Activated naive CD8-positive, alpha-beta T cell (primary cell): ENCODE measurements around the gene LTO1.

ENCODE experiments used
- H3K27ac Mint-ChIP-seq: one replicate; pipeline ENCODE4 v1.8.0; 2021; ENCODE audit warnings: mixed read lengths
- H3K27me3 Mint-ChIP-seq: one replicate; pipeline ENCODE4 v1.8.0; 2021; ENCODE audit warnings: mixed read lengths
- H3K36me3 Mint-ChIP-seq: one replicate; pipeline ENCODE4 v1.8.0; 2021; ENCODE audit warnings: mixed read lengths
- H3K4me1 Mint-ChIP-seq: one replicate; pipeline ENCODE4 v1.8.0; 2021; ENCODE audit warnings: low read depth, mixed read lengths
- H3K4me3 Mint-ChIP-seq: one replicate; pipeline ENCODE4 v1.8.0; 2021; ENCODE audit warnings: mild to moderate bottlenecking, mixed read lengths
- H3K9me3 Mint-ChIP-seq: one replicate; pipeline ENCODE4 v1.8.0; 2021; ENCODE audit warnings: low read depth, mixed read lengths

Gene LTO1

GRCh38 chr11:69642549-69642912 lies 32.6 kb downstream of the LTO1 start:
- Mint-ChIP-seq H3K27me3 (peaks cover 5% of the 10 kb centered on the region), H3K9me3 (no peaks in the 10 kb centered on the region), H3K36me3 (no peaks in the 10 kb centered on the region), H3K27ac (no peak overlapping the region), H3K4me3 (no peak overlapping the region), H3K4me1 (peaks cover 22% of the 10 kb centered on the region)

DNA sequence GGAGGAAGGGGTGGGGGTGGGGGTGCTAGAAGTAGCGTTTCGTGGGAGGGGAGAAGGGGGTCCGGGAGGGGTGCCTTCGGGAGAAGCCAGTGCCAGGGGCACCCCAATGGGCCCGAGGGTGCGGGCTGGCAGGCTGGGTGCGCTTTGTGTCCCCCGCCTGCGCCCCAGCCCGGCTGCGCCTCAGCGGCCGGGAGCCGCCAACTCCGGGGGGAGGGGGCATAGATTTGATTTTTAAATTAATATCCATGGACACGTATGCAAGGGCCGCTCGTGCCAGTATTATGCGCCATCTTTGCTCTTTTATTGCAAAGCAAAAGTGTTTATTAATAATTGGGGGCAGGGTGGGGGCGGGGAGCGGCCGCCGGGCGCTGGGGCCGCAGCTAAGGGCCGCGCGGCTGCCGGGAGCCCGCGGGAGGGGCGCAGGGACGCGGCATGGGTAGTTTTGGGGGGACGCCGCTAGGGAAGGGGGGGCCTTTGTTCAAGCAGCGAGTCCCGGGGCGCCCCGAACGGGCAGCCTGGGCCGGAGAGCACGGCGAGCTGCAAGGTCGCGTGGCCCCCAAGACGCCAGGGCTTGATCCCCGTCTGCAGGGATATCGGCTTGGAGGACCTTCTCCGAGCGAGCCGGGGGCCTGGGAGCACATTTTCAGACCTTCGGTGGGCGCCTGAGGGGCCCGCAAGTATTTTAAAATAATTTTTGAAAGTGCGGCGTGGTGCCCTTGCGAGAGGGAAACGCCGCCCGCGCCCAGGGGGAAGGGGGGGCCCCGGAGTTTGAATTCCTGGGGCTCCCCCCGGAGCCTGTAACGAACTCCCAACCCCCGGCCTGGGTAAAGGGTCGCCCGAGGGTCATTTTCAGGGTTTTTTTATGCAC lies 33.2 kb downstream of the LTO1 start:
- H3K4me3 Mint-ChIP-seq: peak overlapping the region; percentile 90
- peaks cover 5% of the 10 kb centered on the region for H3K27me3 Mint-ChIP-seq
- H3K36me3 Mint-ChIP-seq: no peaks in the 10 kb centered on the region
- H3K27ac Mint-ChIP-seq: no peak overlapping the region
- no peaks in the 10 kb centered on the region for H3K9me3 Mint-ChIP-seq
- H3K4me1 Mint-ChIP-seq: peaks cover 24% of the 10 kb centered on the region

DNA sequence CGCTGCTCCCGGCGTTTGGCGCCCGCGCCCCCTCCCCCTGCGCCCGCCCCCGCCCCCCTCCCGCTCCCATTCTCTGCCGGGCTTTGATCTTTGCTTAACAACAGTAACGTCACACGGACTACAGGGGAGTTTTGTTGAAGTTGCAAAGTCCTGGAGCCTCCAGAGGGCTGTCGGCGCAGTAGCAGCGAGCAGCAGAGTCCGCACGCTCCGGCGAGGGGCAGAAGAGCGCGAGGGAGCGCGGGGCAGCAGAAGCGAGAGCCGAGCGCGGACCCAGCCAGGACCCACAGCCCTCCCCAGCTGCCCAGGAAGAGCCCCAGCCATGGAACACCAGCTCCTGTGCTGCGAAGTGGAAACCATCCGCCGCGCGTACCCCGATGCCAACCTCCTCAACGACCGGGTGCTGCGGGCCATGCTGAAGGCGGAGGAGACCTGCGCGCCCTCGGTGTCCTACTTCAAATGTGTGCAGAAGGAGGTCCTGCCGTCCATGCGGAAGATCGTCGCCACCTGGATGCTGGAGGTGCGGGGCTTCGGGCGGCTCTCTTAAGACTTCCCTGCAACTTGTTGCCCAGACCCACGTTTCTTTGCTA lies 34.1 kb downstream of the LTO1 start, which contains the start of gene CCND1:
Gene CCND1 (plus strand): TSS at position 162 of the 587 bp plus-strand sequence. CDS start 158 bp downstream, at position 320.
- Mint-ChIP-seq H3K36me3 (no peaks in the 10 kb centered on the region), H3K9me3 (no peaks in the 10 kb centered on the region), H3K4me1 (peaks cover 26% of the 10 kb centered on the region), H3K27ac (peak within 1 kb of the TSS; percentile 84), H3K4me3 (peak within 1 kb of the TSS; percentile 90), H3K27me3 (peaks cover 5% of the 10 kb centered on the region)

GRCh38 chr11:69640260-69640994 lies 34.7 kb downstream of the LTO1 start:
- H3K4me1 Mint-ChIP-seq: peaks cover 26% of the 10 kb centered on the region
- peak overlapping the region; percentile 74 for H3K4me3 Mint-ChIP-seq
- H3K27ac Mint-ChIP-seq: no peak overlapping the region
- no peaks in the 10 kb centered on the region for H3K9me3 Mint-ChIP-seq
- H3K27me3 Mint-ChIP-seq: peaks cover 7% of the 10 kb centered on the region
- H3K36me3 Mint-ChIP-seq: no peaks in the 10 kb centered on the region

GRCh38 chr11:69639831-69640230 lies 35.3 kb downstream of the LTO1 start:
- Mint-ChIP-seq H3K36me3 (no peaks in the 10 kb centered on the region), H3K4me1 (peaks cover 26% of the 10 kb centered on the region), H3K4me3 (peak overlapping the region; percentile 74), H3K27ac (no peak overlapping the region), H3K27me3 (peaks cover 7% of the 10 kb centered on the region), H3K9me3 (no peaks in the 10 kb centered on the region)

DNA sequence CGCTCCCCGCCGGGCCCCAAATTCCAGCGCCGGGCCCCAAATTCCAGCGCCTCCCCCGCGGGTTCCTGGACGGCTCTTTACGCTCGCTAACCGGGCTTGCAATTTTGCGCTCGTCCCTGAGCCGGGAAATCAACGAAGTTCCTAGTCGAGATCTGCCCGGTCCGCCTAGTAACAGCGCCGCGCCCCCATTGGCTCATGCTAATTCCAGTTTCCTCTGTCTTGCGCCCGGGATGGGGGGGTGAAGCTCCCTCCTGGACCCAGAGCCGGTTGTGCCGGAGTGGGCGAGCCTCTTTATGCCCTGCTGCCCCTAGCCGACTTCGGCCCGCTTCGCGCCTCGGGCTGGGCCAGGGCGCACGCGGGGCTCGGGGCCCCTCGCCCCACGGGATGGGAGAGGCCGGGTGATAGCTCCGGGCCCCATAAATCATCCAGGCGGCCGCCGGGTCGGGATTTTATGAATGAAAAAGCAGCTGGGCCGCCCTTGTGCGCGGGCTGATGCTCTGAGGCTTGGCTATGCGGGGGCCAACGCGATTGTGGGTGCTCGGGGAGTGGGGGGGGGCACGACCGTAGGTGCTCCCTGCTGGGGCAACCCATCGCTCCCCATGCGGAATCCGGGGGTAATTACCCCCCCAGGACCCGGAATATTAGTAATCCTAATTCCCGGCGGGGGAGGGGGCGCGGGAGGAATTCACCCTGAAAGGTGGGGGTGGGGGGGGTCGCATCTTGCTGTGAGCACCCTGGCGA lies 36.0 kb downstream of the LTO1 start:
- H3K4me3 Mint-ChIP-seq: peak overlapping the region; percentile 47
- no peaks in the 10 kb centered on the region for H3K9me3 Mint-ChIP-seq
- no peak overlapping the region for H3K27ac Mint-ChIP-seq
- peaks cover 7% of the 10 kb centered on the region for H3K27me3 Mint-ChIP-seq
- H3K36me3 Mint-ChIP-seq: no peaks in the 10 kb centered on the region
- peaks cover 26% of the 10 kb centered on the region for H3K4me1 Mint-ChIP-seq

DNA sequence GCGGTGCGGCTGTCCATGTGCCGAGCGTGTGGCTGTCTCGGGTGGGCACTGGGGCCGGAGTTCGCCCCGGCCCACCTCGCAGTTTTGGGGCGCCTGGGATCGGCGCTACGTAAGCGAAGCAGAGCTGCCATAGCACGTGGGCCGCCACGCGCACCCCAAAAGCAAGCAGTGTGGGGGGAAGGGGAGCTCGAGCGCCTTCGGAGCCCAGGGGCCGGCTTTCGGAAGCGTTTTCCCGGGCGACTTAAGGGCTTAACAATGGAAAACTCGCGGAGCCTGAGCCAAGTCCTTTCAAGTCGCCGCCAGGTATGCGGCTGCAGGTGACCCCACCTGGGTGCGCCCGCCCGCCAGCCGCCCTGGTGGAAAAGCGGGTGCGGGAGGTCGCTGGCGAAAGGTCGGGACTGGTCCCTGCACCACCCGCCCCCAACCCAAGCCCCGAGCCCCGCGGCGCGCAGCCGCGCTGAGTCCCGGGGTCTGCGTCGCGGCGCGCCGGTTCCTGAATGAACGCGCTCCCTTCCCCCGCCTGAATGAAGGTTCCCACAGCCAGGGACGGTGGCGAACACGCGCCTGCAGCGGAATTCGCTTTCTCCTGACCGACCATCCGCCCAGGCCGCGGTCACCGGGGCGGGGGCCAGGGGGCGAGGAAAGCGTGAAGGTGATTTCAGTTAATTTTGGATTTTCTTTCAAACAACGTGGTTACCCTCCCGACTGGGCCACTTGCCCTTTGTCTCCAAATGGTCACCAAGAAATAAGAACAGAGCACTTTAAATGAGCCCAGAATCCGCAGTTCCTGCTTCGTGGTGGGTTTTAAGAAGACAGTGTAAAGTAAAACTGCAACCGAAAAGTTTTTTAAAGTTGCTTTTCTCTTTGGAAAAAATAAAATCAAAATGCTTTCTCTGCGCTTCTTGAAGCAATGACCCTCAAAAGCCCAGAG lies 36.9 kb downstream of the LTO1 start:
- H3K27ac Mint-ChIP-seq: no peak overlapping the region
- H3K27me3 Mint-ChIP-seq: peaks cover 9% of the 10 kb centered on the region
- no peaks in the 10 kb centered on the region for H3K9me3 Mint-ChIP-seq
- peaks cover 26% of the 10 kb centered on the region for H3K4me1 Mint-ChIP-seq
- peak overlapping the region; percentile 67 for H3K4me3 Mint-ChIP-seq
- no peaks in the 10 kb centered on the region for H3K36me3 Mint-ChIP-seq

DNA sequence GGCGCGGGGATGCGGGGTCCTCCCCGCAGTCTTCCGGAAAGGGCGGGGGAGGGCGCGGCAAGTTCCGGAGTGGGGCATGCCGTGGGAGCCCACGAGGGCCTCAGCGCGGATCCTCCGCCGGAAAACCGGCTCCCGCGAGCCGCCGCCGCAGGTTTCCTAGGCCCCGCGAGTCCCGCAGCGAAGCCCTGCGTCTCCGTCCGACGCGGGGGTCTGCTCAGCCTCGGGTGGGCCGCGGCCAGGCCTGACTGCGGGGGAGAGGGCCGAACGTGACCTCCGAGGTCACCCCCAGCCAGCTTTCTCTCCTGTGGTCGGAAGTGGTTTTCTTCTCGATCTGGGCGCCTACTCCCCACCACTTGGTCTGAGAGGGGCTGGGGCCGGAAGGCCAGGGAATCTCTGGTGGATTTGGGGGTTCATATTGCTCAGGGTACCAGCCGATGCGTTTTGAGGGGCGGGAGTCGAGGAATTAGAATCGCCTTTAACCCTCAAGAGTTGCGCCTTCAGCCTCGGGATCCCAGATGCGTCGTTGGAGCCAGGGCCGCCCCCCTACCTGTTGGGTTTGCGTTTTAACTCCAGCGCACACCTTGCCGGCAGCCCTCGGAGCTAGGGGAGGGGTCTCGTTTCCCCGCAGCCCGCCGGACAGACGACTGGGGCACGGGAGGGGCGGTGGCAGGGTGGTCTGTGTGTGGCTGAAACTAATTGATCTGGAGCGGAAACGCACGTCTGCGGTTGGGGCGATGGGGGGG lies 37.8 kb downstream of the LTO1 start:
- H3K27ac Mint-ChIP-seq: no peak overlapping the region
- no peaks in the 10 kb centered on the region for H3K9me3 Mint-ChIP-seq
- H3K36me3 Mint-ChIP-seq: no peaks in the 10 kb centered on the region
- peak overlapping the region; percentile 63 for H3K4me3 Mint-ChIP-seq
- peaks cover 11% of the 10 kb centered on the region for H3K27me3 Mint-ChIP-seq
- H3K4me1 Mint-ChIP-seq: peaks cover 26% of the 10 kb centered on the region

DNA sequence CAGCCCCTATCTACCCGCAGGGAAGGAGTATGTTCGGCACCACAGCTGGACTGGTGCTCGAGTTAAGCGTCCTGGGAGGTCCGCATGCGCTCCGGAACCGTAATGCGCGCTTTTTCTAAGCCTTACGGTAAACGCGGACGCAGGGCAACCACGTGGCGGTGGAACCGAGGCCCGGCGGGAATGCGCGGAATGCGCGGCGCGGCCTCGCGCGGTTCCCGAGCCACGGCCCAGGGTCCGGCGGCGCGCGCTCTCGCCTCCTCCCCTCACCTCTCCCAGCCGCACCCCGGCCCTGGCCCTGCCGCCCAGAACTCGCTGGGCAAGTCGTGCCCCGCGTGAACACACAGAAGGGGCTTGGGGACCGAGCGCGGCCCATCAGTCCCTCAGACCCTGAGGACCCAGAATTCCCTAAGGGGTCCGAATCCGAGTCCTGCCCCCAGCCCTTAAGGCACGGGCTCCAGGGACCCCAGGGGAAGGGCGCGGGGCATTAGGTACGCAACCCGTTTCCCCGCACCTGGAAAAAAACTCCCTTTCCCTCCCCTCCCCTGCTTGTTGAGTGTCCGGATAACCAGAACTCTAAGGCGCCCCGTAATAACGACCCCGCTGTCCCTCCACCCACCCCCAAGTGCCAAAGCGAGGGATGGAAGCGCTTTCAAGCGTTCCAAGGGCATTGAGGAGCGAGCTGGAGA lies 38.5 kb downstream of the LTO1 start:
- Mint-ChIP-seq H3K27me3 (peaks cover 11% of the 10 kb centered on the region), H3K9me3 (no peaks in the 10 kb centered on the region), H3K27ac (no peak overlapping the region), H3K36me3 (no peaks in the 10 kb centered on the region), H3K4me1 (peaks cover 26% of the 10 kb centered on the region), H3K4me3 (peak overlapping the region; percentile 34)

DNA sequence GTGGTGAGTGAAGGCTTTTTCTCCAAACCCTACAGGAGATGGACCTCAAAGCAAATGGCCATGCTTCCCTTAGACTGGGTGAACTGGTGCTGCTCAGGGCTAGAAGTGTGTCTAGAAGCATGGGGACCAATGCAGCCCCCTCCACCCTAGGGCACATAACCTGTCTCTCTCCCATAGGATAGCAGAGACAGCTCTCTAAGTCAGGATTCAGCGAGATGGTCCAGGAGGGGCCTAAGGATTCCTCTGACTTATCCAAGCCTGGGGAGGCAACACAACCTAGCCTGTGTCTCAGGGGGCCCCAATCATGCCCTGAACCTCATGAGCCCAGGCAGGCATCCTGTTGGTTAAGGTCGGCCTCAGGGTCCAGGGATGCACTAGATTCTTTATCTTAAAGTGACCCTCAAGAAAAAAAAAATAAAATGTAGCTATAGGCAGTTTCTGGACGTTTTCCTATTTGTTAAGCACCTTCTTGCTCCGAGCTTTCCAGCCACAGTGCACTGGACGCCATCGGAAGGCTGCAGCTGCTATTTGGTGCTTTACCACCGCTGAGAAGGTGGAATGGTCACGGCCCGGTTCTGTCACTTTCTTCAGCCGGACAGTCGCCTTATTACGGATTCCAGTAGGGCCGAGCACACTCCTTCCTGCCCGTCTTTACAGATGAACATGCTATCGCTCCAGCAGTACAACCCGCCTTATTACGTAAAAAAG lies 39.2 kb downstream of the LTO1 start:
- Mint-ChIP-seq H3K27ac (no peak overlapping the region), H3K27me3 (peaks cover 11% of the 10 kb centered on the region), H3K9me3 (no peaks in the 10 kb centered on the region), H3K36me3 (no peaks in the 10 kb centered on the region), H3K4me1 (peaks cover 22% of the 10 kb centered on the region), H3K4me3 (no peak overlapping the region)

GRCh38 chr11:69635195-69635594 lies 40.0 kb downstream of the LTO1 start:
- Mint-ChIP-seq H3K27ac (no peak overlapping the region), H3K4me3 (no peak overlapping the region), H3K4me1 (peaks cover 17% of the 10 kb centered on the region), H3K9me3 (no peaks in the 10 kb centered on the region), H3K27me3 (peaks cover 8% of the 10 kb centered on the region), H3K36me3 (no peaks in the 10 kb centered on the region)

DNA sequence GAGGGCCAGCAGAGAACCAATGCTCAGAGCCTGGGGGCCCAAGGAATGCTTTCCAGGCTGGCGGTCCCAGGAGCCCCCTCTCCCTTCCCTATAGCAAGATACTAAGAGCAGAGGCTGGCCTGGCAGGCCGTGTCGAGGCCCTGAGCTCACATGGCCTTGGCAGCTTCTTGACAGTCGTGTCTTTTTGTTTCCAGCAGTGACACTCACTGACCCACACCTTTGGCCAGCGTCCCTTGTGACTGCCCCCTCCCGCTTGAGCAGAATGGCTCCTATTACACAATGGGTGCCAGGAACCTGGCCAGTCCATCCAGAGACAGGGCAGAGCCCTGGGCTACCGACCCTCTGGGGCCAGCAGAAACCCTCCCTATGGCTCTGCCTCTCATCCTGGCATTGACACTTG lies 40.6 kb downstream of the LTO1 start:
- H3K27ac Mint-ChIP-seq: no peak overlapping the region
- peaks cover 4% of the 10 kb centered on the region for H3K36me3 Mint-ChIP-seq
- peaks cover 10% of the 10 kb centered on the region for H3K27me3 Mint-ChIP-seq
- peaks cover 11% of the 10 kb centered on the region for H3K4me1 Mint-ChIP-seq
- peaks cover 5% of the 10 kb centered on the region for H3K9me3 Mint-ChIP-seq
- no peak overlapping the region for H3K4me3 Mint-ChIP-seq
